ENCODE measurements around the gene CPNE6.

CPNE6 gene

DNA sequence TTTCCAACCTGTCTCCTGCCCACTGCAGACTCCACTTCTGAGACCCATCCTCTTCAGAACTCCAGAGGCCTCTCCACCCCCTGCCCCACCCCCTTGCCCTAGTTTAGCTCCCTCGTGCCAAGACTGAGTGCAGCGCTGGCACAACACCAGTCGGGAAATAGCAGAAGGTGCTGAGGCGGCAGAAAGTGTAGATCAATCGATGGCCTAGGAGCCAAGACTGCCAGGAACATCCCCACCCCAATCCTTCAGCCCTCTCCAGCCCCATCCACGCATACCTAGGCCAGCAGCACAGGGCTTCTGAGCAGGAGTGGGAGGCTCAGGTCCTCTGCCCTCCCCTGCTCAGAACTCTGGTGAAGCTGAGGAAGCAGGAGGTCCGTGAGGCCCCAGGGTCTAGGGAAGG lies 1.1 kb downstream of the CPNE6 start:
- Histone ChIP-seq H3K27me3 (ENCODE audit: insufficient read depth, insufficient read length) (no peaks in the 10 kb centered on the region), H3K4me3 (ENCODE audit: insufficient read length, low read depth) (no peak overlapping the region), H3K4me1 (ENCODE audit: insufficient read depth, insufficient read length) (peaks cover 8% of the 10 kb centered on the region), H3K9me3 (ENCODE audit: insufficient read depth, low read length) (no peaks in the 10 kb centered on the region), H3K36me3 (ENCODE audit: insufficient read depth, insufficient read length, low read length) (no peaks in the 10 kb centered on the region), H3K9ac (ENCODE audit: insufficient read length, low read depth) (no peak overlapping the region)
- no peak for DNase-seq (ENCODE audit: low read depth, low spot score)
- no peak for TF ChIP-seq ZNF274 (IDR thresholded peaks at IDR 0.05; ENCODE audit: low read depth, low read length)
- no peak for TF ChIP-seq YY1 (IDR thresholded peaks at IDR 0.05; ENCODE audit: insufficient read depth, insufficient read length)
- no peak for TF ChIP-seq SUZ12 (IDR thresholded peaks at IDR 0.05; ENCODE audit: extremely low read depth, insufficient read depth, insufficient read length)

GRCh38 chr14:24072881-24073877 lies 1.8 kb downstream of the CPNE6 start:
- no peak for DNase-seq (ENCODE audit: low read depth, low spot score)
- Histone ChIP-seq H3K36me3 (ENCODE audit: insufficient read depth, insufficient read length, low read length) (no peaks in the 10 kb centered on the region), H3K4me1 (ENCODE audit: insufficient read depth, insufficient read length) (peaks cover 8% of the 10 kb centered on the region), H3K4me3 (ENCODE audit: insufficient read length, low read depth) (no peak overlapping the region), H3K9ac (ENCODE audit: insufficient read length, low read depth) (no peak overlapping the region), H3K27me3 (ENCODE audit: insufficient read depth, insufficient read length) (no peaks in the 10 kb centered on the region), H3K9me3 (ENCODE audit: insufficient read depth, low read length) (no peaks in the 10 kb centered on the region)
- TF ChIP-seq SUZ12 (IDR thresholded peaks at IDR 0.05; ENCODE audit: extremely low read depth, insufficient read depth, insufficient read length): no peak
- TF ChIP-seq ZNF274 (IDR thresholded peaks at IDR 0.05; ENCODE audit: low read depth, low read length): no peak
- no peak for TF ChIP-seq YY1 (IDR thresholded peaks at IDR 0.05; ENCODE audit: insufficient read depth, insufficient read length)

DNA sequence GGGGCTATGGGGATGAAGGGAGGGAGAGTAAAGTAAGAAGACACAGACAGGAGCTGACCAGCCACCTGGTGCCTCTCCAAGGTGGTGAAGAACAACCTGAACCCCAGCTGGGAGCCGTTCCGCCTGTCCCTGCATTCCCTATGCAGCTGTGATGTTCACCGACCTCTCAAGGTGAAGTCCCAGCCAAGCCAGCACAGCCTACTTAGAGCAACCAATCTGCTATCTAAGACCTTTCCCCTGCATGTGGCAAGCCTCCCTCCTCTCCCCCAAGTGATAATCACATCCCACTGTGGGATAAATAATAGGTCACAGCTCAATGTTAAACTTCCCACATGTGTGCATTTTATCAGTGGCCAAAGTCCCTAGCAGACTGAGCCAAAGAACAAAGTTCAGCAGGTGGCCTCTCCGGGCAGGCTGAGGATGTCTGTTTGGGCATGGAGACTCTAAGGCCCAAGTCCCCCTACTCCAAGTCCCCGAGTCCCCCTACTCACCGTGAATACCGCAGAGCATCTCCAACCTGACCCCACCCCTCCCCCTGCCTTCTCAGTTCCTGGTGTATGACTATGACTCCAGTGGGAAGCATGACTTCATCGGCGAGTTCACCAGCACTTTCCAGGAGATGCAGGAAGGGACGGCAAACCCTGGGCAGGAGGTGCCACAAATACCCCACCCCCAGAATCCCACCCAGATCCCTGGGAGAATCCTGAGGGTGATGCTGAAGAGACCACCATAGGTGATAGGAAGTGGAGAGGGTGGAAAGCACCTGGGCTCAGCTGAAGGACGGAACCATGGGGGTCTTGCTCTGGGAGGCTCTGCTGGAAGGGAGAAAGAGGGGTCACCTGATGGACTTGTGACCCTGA lies 3.5 kb downstream of the CPNE6 start:
- Histone ChIP-seq H3K9me3 (ENCODE audit: insufficient read depth, low read length) (no peaks in the 10 kb centered on the region), H3K36me3 (ENCODE audit: insufficient read depth, insufficient read length, low read length) (no peaks in the 10 kb centered on the region), H3K9ac (ENCODE audit: insufficient read length, low read depth) (no peak overlapping the region), H3K4me1 (ENCODE audit: insufficient read depth, insufficient read length) (peaks cover 8% of the 10 kb centered on the region), H3K4me3 (ENCODE audit: insufficient read length, low read depth) (no peak overlapping the region), H3K27me3 (ENCODE audit: insufficient read depth, insufficient read length) (peaks cover 11% of the 10 kb centered on the region)
- TF ChIP-seq YY1 (IDR thresholded peaks at IDR 0.05; ENCODE audit: insufficient read depth, insufficient read length) (no peak), ZNF274 (IDR thresholded peaks at IDR 0.05; ENCODE audit: low read depth, low read length) (no peak), SUZ12 (IDR thresholded peaks at IDR 0.05; ENCODE audit: extremely low read depth, insufficient read depth, insufficient read length) (no peak)
- no peak for DNase-seq (ENCODE audit: low read depth, low spot score)

GRCh38 chr14:24075485-24076301 lies 4.3 kb downstream of the CPNE6 start:
- Histone ChIP-seq H3K9me3 (ENCODE audit: insufficient read depth, low read length) (no peaks in the 10 kb centered on the region), H3K36me3 (ENCODE audit: insufficient read depth, insufficient read length, low read length) (no peaks in the 10 kb centered on the region), H3K27me3 (ENCODE audit: insufficient read depth, insufficient read length) (peaks cover 19% of the 10 kb centered on the region), H3K4me3 (ENCODE audit: insufficient read length, low read depth) (no peak overlapping the region), H3K4me1 (ENCODE audit: insufficient read depth, insufficient read length) (peaks cover 12% of the 10 kb centered on the region), H3K9ac (ENCODE audit: insufficient read length, low read depth) (no peak overlapping the region)
- TF ChIP-seq YY1 (IDR thresholded peaks at IDR 0.05; ENCODE audit: insufficient read depth, insufficient read length) (no peak), SUZ12 (IDR thresholded peaks at IDR 0.05; ENCODE audit: extremely low read depth, insufficient read depth, insufficient read length) (no peak), ZNF274 (IDR thresholded peaks at IDR 0.05; ENCODE audit: low read depth, low read length) (no peak)
- no peak for DNase-seq (ENCODE audit: low read depth, low spot score)

GRCh38 chr14:24076302-24076601 lies 4.9 kb downstream of the CPNE6 start:
- DNase-seq (ENCODE audit: low read depth, low spot score): no peak
- Histone ChIP-seq H3K9ac (ENCODE audit: insufficient read length, low read depth) (no peak overlapping the region), H3K36me3 (ENCODE audit: insufficient read depth, insufficient read length, low read length) (no peaks in the 10 kb centered on the region), H3K9me3 (ENCODE audit: insufficient read depth, low read length) (no peaks in the 10 kb centered on the region), H3K27me3 (ENCODE audit: insufficient read depth, insufficient read length) (peaks cover 24% of the 10 kb centered on the region), H3K4me1 (ENCODE audit: insufficient read depth, insufficient read length) (peaks cover 12% of the 10 kb centered on the region), H3K4me3 (ENCODE audit: insufficient read length, low read depth) (no peak overlapping the region)
- no peak for TF ChIP-seq YY1 (IDR thresholded peaks at IDR 0.05; ENCODE audit: insufficient read depth, insufficient read length)
- TF ChIP-seq ZNF274 (IDR thresholded peaks at IDR 0.05; ENCODE audit: low read depth, low read length): no peak
- no peak for TF ChIP-seq SUZ12 (IDR thresholded peaks at IDR 0.05; ENCODE audit: extremely low read depth, insufficient read depth, insufficient read length)

GRCh38 chr14:24077086-24077485 lies 5.7 kb downstream of the CPNE6 start:
- no peak for DNase-seq (ENCODE audit: low read depth, low spot score)
- Histone ChIP-seq H3K4me1 (ENCODE audit: insufficient read depth, insufficient read length) (peaks cover 9% of the 10 kb centered on the region), H3K9ac (ENCODE audit: insufficient read length, low read depth) (no peak overlapping the region), H3K9me3 (ENCODE audit: insufficient read depth, low read length) (no peaks in the 10 kb centered on the region), H3K4me3 (ENCODE audit: insufficient read length, low read depth) (no peak overlapping the region), H3K27me3 (ENCODE audit: insufficient read depth, insufficient read length) (peaks cover 33% of the 10 kb centered on the region), H3K36me3 (ENCODE audit: insufficient read depth, insufficient read length, low read length) (no peaks in the 10 kb centered on the region)
- TF ChIP-seq ZNF274 (IDR thresholded peaks at IDR 0.05; ENCODE audit: low read depth, low read length): no peak
- TF ChIP-seq YY1 (IDR thresholded peaks at IDR 0.05; ENCODE audit: insufficient read depth, insufficient read length): no peak
- TF ChIP-seq SUZ12 (IDR thresholded peaks at IDR 0.05; ENCODE audit: extremely low read depth, insufficient read depth, insufficient read length): no peak

Data from NT2/D1 (cell line).